CD8-positive, alpha-beta memory T cell (primary cell): Measurements from ENCODE around the gene PDHB. TPM values are rescaled to one million over a fixed set of nuclear protein-coding genes. Genes with fewer than 3 reads are reported as not detected.

Experiments
- CTCF ChIA-PET: fragments of 350-600 bp; sonication (Branson Sonifier 250); formaldehyde crosslinking; loops from one replicate; lab custom pipeline; 2021; ENCODE audit warnings: antibody characterized with exemption; lab: Charles Lee
- POLR2A ChIA-PET: fragments of 350-600 bp; sonication (Branson Sonifier 250); formaldehyde crosslinking; loops from one replicate; lab custom pipeline; 2021; ENCODE audit warnings: antibody characterized with exemption; lab: Charles Lee
- DNase-seq, 5 donors: peaks; one replicate each; pipeline versions ENCODE4 v3.0.0 to v3.0.0-alpha.2; 2020 to 2022; ENCODE audit warnings: mixed read lengths in 1 of 5
- H3K27ac ChIP-seq: one replicate; pipeline ENCODE4 v1.7.0; 2013; ENCODE audit warnings: low read depth, mild to moderate bottlenecking, low read length, moderate library complexity
- H3K27me3 ChIP-seq: 2 replicates; pipeline ENCODE4 v1.7.0; 2013; ENCODE audit warnings: low read length, mild to moderate bottlenecking; ENCODE audit not compliant: insufficient read depth, poor library complexity, severe bottlenecking
- H3K36me3 ChIP-seq: 2 replicates; pipeline ENCODE4 v1.7.0; 2013; ENCODE audit warnings: mild to moderate bottlenecking, low read length, moderate library complexity; ENCODE audit not compliant: insufficient read depth
- H3K4me1 ChIP-seq: 2 replicates; pipeline ENCODE4 v1.7.0; 2013; ENCODE audit warnings: mild to moderate bottlenecking, low read length, moderate library complexity; ENCODE audit not compliant: insufficient read depth
- H3K4me3 ChIP-seq: 2 replicates; pipeline ENCODE4 v1.7.0; 2013; ENCODE audit warnings: mild to moderate bottlenecking, low read length
- H3K9me3 ChIP-seq: 2 replicates; pipeline ENCODE4 v1.7.0; 2013; ENCODE audit warnings: mild to moderate bottlenecking, low read length
- H3K27ac Mint-ChIP-seq, 8 donors: one replicate each; pipeline ENCODE4 v1.8.0; 2020 to 2021; ENCODE audit warnings: mixed read lengths in 8 of 8, mild to moderate bottlenecking in 6 of 8, inconsistent platforms in 3 of 8, moderate library complexity in 3 of 8
- H3K27me3 Mint-ChIP-seq, 2 donors: one replicate each; pipeline ENCODE4 v1.8.0; 2020 to 2021; ENCODE audit warnings: mixed read lengths in 2 of 2, mild to moderate bottlenecking in 1 of 2, moderate library complexity in 1 of 2
- H3K36me3 Mint-ChIP-seq, 3 donors: one replicate each; pipeline ENCODE4 v1.8.0; 2020 to 2021; ENCODE audit warnings: mixed read lengths in 3 of 3, inconsistent platforms in 1 of 3, mild to moderate bottlenecking in 1 of 3
- H3K4me1 Mint-ChIP-seq, 3 donors: one replicate each; pipeline ENCODE4 v1.8.0; 2020 to 2021; ENCODE audit warnings: mixed read lengths in 3 of 3, inconsistent platforms in 1 of 3, mild to moderate bottlenecking in 1 of 3
- H3K4me3 Mint-ChIP-seq, 7 donors: one replicate each; pipeline ENCODE4 v1.8.0; 2020 to 2021; ENCODE audit warnings: mixed read lengths in 7 of 7, mild to moderate bottlenecking in 6 of 7, moderate library complexity in 4 of 7, inconsistent platforms in 2 of 7
- H3K9me3 Mint-ChIP-seq, 5 donors: one replicate each; pipeline ENCODE4 v1.8.0; 2020 to 2022; ENCODE audit warnings: mixed read lengths in 5 of 5, mild to moderate bottlenecking in 3 of 5, moderate library complexity in 2 of 5, inconsistent platforms in 1 of 5
- polyA plus RNA-seq: library from polyadenylated mRNA; unstranded; fragments of 300-500 nt; fragmentation: Illumina TruSeq; gene quantifications from one replicate; pipeline ENCODE4 v1.2.3, GENCODE V29; 2021
- total RNA-seq, 2 experiments: library from RNA; stranded (reverse); gene quantifications; one replicate each; pipeline ENCODE4 v1.2.3, GENCODE V29; 2021

PDHB gene
- total and polyA plus RNA-seq, 3 experiments from 2014 or later: 64.2 to 91.2 (median 64.8) TPM

DNA sequence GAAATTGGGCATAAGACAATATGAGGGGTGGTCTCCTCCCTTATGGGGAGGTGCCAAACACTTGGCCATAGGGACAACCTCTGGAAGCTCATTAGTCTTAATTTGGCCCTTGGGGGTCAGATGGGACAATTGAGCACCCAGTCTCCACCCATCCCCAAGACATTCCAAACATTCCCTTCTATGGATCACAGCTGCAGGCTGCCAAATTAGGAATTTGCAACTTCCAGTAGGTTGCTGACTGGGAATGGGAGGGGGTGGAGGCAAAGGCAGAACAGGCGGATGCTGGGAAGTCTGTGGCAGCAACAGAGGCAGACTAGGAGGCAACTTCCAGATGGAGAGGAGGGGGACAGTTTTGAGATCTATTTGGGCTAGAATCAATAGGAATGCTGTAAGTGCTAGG is 1.4 kb upstream of the PDHB start:
- ChIA-PET CTCF (interaction anchor here (0.7 to 2.7 kb wide), 5 partner anchors 10 to 128 kb away, joined by 3 to 11 read pairs (median 5); partner anchors contain the start of genes HTD2, KCTD6 and RPP14), POLR2A (no interaction called here)
- no peak overlapping the region for H3K27ac ChIP-seq
- peaks cover 0 to 2% of the 10 kb centered on the region in 2 donors for H3K27me3 Mint-ChIP-seq
- H3K9me3 ChIP-seq: no peaks in the 10 kb centered on the region
- no peaks in the 10 kb centered on the region for H3K9me3 Mint-ChIP-seq
- H3K36me3 Mint-ChIP-seq: peaks cover 0 to 26% (median 5%) of the 10 kb centered on the region in 3 donors
- no peaks in the 10 kb centered on the region for H3K27me3 ChIP-seq
- H3K4me1 Mint-ChIP-seq: peaks cover 15 to 33% (median 26%) of the 10 kb centered on the region in 3 donors
- H3K36me3 ChIP-seq: peaks cover 18% of the 10 kb centered on the region
- peak overlapping the region in 4 of 8 donors; percentile 5 to 92 (median 48) for H3K27ac Mint-ChIP-seq
- H3K4me3 ChIP-seq: no peak overlapping the region
- H3K4me1 ChIP-seq: peaks cover 20% of the 10 kb centered on the region
- DNase-seq: no peak
- H3K4me3 Mint-ChIP-seq: peak overlapping the region in 5 of 7 donors; percentile 47 to 91 (median 73)

DNA sequence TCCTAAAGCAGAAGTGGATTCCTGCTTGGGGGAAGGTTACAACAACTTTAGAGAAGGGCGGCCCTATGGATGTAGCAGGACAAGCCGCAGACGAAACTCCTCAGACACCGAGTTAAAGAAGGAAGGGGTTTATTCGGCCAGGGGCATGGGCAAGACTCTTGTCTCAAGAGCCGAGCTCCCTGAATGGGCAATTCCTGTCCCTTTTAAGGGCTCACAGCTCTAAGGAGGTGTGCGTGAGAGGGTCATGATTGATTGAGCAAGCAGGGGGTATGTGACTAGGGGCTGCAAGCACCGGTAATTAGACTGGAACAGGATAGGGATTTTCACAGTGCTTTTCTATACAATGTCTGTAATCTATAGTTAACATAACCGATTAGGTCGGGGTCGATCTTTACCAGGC is 879 bp upstream of the PDHB start:
- CTCF ChIA-PET: interaction anchor here (0.6 to 2.7 kb wide), 8 partner anchors 22 to 128 kb away, joined by 3 to 11 read pairs (median 4); partner anchors contain the start of genes HTD2, KCTD6 and RPP14
- POLR2A ChIA-PET: no interaction called here
- Mint-ChIP-seq H3K9me3 (no peaks in the 10 kb centered on the region), H3K4me3 (peak overlapping the region in 6 of 7 donors; percentile 60 to 93 (median 86)), H3K36me3 (peaks cover 0 to 30% (median 5%) of the 10 kb centered on the region in 3 donors), H3K4me1 (peaks cover 15 to 33% (median 26%) of the 10 kb centered on the region in 3 donors), H3K27ac (peak overlapping the region in 6 of 8 donors; percentile 9 to 97 (median 82)), H3K27me3 (peaks cover 0 to 2% of the 10 kb centered on the region in 2 donors)
- Histone ChIP-seq H3K4me1 (peaks cover 20% of the 10 kb centered on the region), H3K27me3 (no peaks in the 10 kb centered on the region), H3K9me3 (no peaks in the 10 kb centered on the region), H3K27ac (no peak overlapping the region), H3K36me3 (peaks cover 23% of the 10 kb centered on the region), H3K4me3 (no peak overlapping the region)
- no peak for DNase-seq

DNA sequence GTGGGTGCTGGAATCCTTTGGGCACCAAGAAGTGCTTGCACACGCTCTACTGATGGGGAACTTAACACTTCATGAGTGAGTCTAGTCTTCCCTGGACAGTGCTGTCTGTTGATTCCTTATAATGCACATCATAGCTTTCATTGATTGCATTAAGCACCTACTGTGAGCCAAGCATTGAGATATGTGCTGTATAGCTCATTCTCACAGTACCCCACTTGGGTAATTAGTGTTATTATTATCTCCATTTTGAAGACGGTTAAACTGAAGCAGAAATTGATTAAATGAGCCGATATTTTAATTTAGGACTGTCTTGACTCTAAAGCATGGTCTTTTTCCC is 504 bp upstream of the PDHB start:
- ChIA-PET CTCF (interaction anchor here (0.6 to 2.7 kb wide), 8 partner anchors 22 to 127 kb away, joined by 3 to 11 read pairs (median 4); partner anchors contain the start of genes HTD2, KCTD6 and RPP14), POLR2A (interaction anchor here (1.2 kb wide), 1 partner anchor 128 kb away, joined by 12 read pairs; the partner anchor contains the start of genes HTD2 and RPP14)
- Histone ChIP-seq H3K9me3 (no peaks in the 10 kb centered on the region), H3K36me3 (peaks cover 27% of the 10 kb centered on the region), H3K27me3 (no peaks in the 10 kb centered on the region), H3K4me3 (peak overlapping the region; percentile 56), H3K4me1 (peaks cover 20% of the 10 kb centered on the region), H3K27ac (peak overlapping the region; percentile 25)
- H3K4me3 Mint-ChIP-seq: peak overlapping the region; percentile 73 to 98 (median 93)
- peaks cover 15 to 33% (median 26%) of the 10 kb centered on the region in 3 donors for H3K4me1 Mint-ChIP-seq
- no peaks in the 10 kb centered on the region for H3K9me3 Mint-ChIP-seq
- peak overlapping the region; percentile 65 to 97 (median 88) for H3K27ac Mint-ChIP-seq
- peaks cover 0 to 2% of the 10 kb centered on the region in 2 donors for H3K27me3 Mint-ChIP-seq
- no peak for DNase-seq
- peaks cover 0 to 34% (median 5%) of the 10 kb centered on the region in 3 donors for H3K36me3 Mint-ChIP-seq

DNA sequence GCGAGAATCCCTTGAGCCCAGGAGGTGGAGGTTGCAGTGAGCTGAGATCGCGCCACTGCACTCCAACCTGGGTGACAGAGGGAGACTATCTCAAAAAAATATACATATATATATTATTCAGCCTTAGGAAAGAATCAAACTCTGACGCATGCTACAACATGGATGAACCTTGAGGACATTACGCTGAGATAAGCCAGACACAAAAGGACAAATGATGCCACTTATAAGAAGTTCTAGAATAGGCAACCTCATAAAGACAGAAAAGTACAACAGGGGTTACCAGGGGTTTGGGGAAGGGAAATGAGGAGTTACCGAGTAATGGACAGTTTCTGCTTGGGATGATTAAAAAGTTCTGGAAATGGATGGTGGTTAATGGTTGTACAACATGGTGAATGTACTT is 727 bp downstream of the PDHB start:
- H3K27me3 ChIP-seq: no peaks in the 10 kb centered on the region
- Mint-ChIP-seq H3K27me3 (peaks cover 0 to 2% of the 10 kb centered on the region in 2 donors), H3K4me3 (peak overlapping the region; percentile 91 to 98 (median 93)), H3K4me1 (peaks cover 17 to 33% (median 26%) of the 10 kb centered on the region in 3 donors), H3K9me3 (no peaks in the 10 kb centered on the region), H3K36me3 (peaks cover 0 to 46% (median 6%) of the 10 kb centered on the region in 3 donors), H3K27ac (peak overlapping the region; percentile 92 to 98 (median 94))
- peak overlapping the region; percentile 80 for H3K4me3 ChIP-seq
- ChIA-PET POLR2A (interaction anchor here (1.1 to 1.2 kb wide), 3 partner anchors 12 to 127 kb away, joined by 4 to 12 read pairs (median 4); partner anchors contain the start of genes HTD2 and RPP14), CTCF (interaction anchor here (0.6 to 2.7 kb wide), 5 partner anchors 10 to 126 kb away, joined by 3 to 11 read pairs (median 5); partner anchors contain the start of genes HTD2, KCTD6 and RPP14)
- peaks cover 37% of the 10 kb centered on the region for H3K36me3 ChIP-seq
- no peaks in the 10 kb centered on the region for H3K9me3 ChIP-seq
- H3K4me1 ChIP-seq: peaks cover 20% of the 10 kb centered on the region
- no peak for DNase-seq
- peak overlapping the region; percentile 82 for H3K27ac ChIP-seq

DNA sequence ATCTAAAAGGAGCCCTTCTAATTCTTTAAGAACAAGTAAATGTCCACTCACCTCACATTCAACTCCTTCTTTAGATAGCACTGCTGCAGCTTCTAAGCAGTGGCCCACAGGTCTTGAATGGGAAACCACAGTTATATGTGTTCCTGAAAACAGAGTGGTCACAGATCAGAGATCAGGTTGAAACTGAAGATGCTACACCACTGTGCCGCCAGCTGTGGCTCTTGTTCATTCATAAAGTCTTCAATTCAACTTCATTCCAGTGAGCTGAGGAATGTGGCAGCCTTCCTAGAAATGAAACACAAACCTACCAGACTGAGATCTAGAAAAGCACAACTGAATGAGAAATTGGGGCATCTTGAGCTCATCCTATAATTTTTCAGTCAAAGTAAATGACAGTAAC is 4.0 kb downstream of the PDHB start:
- peaks cover 20% of the 10 kb centered on the region for H3K4me1 ChIP-seq
- H3K4me3 ChIP-seq: no peak overlapping the region
- ChIA-PET CTCF (interaction anchor here (0.8 to 2.1 kb wide), 4 partner anchors 10 to 109 kb away, joined by 3 to 5 read pairs (median 4); no protein-coding TSS in a partner anchor), POLR2A (no interaction called here)
- H3K36me3 ChIP-seq: peaks cover 53% of the 10 kb centered on the region
- no peak overlapping the region for H3K27ac ChIP-seq
- DNase-seq: no peak
- Mint-ChIP-seq H3K36me3 (peaks cover 0 to 72% (median 14%) of the 10 kb centered on the region in 3 donors), H3K27ac (no peak overlapping the region), H3K4me3 (no peak overlapping the region), H3K9me3 (no peaks in the 10 kb centered on the region), H3K27me3 (no peaks in the 10 kb centered on the region), H3K4me1 (peaks cover 19 to 29% (median 24%) of the 10 kb centered on the region in 3 donors)
- no peaks in the 10 kb centered on the region for H3K27me3 ChIP-seq
- no peaks in the 10 kb centered on the region for H3K9me3 ChIP-seq

DNA sequence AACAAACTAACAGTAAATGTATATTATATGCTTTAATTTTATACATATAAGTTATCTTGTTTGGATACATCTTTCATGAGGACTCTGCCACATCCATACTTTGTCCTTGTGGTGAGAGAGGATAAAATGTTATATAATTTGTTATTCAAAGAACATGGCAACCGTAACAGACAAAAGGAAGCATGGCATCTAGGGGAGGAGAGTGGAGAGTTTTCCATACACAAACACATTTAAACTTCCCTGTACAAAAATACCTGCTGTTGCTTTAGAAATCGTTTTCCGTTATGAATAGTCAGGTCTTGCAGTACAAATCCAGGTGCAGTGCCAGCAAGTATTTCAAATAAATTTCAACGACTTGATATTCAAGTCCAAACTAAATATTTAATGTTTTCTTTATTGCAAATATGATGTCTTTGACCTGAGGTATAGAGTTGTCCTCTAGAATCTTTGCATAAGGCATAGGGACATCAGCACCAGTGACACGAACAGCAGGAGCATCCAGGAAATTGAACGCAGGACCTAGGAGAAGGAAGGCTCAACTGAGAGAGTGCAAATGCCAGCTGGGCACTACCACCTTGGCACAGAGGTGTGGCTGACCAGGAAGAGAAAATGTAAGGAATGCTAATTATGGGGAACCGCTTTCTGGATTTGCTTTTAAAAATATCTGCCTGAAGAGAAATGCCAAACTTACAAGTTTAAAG is 5.8 kb downstream of the PDHB start:
- H3K36me3 ChIP-seq: peaks cover 53% of the 10 kb centered on the region
- CTCF ChIA-PET: interaction anchor here (1.5 kb wide), 1 partner anchor 122 kb away, joined by 3 read pairs; the partner anchor contains the start of genes HTD2 and RPP14

DNA sequence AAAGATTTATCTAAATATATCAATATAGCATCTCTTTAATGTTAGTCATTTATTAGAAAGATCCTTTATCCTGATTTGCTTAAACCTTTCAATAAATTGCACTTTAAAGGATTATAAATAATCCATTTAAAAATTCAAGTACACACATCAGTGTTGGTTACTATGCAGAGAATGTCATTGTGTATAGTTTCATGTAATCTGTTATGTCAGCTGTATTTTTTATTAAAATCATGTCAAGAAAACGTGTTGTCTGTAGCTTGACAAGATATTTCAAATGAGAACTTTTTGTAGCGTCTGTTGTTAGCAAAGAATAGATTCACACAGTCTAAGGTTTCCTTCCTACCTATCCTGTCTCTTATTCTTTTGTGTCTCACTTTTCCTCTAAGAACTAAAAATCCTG is 7.8 kb downstream of the PDHB start:
- ChIA-PET POLR2A (no interaction called here), CTCF (interaction anchor here (1.2 kb wide), 1 partner anchor 10 kb away, joined by 5 read pairs; no protein-coding TSS in a partner anchor)
- Histone ChIP-seq H3K9me3 (no peaks in the 10 kb centered on the region), H3K27ac (no peak overlapping the region), H3K36me3 (peaks cover 43% of the 10 kb centered on the region), H3K4me1 (no peaks in the 10 kb centered on the region), H3K4me3 (no peak overlapping the region), H3K27me3 (no peaks in the 10 kb centered on the region)
- no peak overlapping the region for H3K4me3 Mint-ChIP-seq
- H3K9me3 Mint-ChIP-seq: no peaks in the 10 kb centered on the region
- peak overlapping the region in 2 of 8 donors; percentile 30 to 52 for H3K27ac Mint-ChIP-seq
- H3K4me1 Mint-ChIP-seq: peaks cover 0 to 4% (median 0%) of the 10 kb centered on the region in 3 donors
- no peak for DNase-seq
- H3K36me3 Mint-ChIP-seq: peaks cover 0 to 75% (median 15%) of the 10 kb centered on the region in 3 donors
- H3K27me3 Mint-ChIP-seq: no peaks in the 10 kb centered on the region

More for the DNA sequence above, 5.8 kb downstream of the PDHB start:
- Histone ChIP-seq H3K4me1 (peaks cover 8% of the 10 kb centered on the region), H3K27me3 (no peaks in the 10 kb centered on the region), H3K9me3 (no peaks in the 10 kb centered on the region), H3K27ac (no peak overlapping the region), H3K4me3 (no peak overlapping the region)
- Mint-ChIP-seq H3K27ac (peak overlapping the region in 1 of 8 donors; percentile 91), H3K27me3 (no peaks in the 10 kb centered on the region), H3K9me3 (no peaks in the 10 kb centered on the region), H3K4me3 (no peak overlapping the region), H3K36me3 (peaks cover 0 to 82% (median 16%) of the 10 kb centered on the region in 3 donors), H3K4me1 (peaks cover 10 to 14% (median 13%) of the 10 kb centered on the region in 3 donors)
- DNase-seq: no peak
- POLR2A ChIA-PET: no interaction called here
